K562 (cell line): ENCODE measurements around the gene CLCA1. TPM values are rescaled to one million over a fixed set of nuclear protein-coding genes. Genes with fewer than 3 reads are reported as not detected.
A peak's percentile ranks its signal among the peaks of the same experiment; 100 is the strongest.

Experiments used
- ATAC-seq: fragments of 200-7000 bp; cut with Tn5 transposase; 3 replicates; pipeline ENCODE4 v1.9.1; 2020; ENCODE audit warnings: moderate library complexity
- BruUV-seq: library from RNA; stranded (reverse); fragments of 400-500 nt; replicated peaks from 2 replicates; lab custom pipeline; 2021; lab: Mats Ljungman, UMichigan
- CTCF ChIA-PET: fragments of 300-600 bp; formaldehyde crosslinking; extraction: SDS; loops from one replicate; lab custom pipeline; 2021; ENCODE audit warnings: low intra/inter-chr PET ratio; lab: Yijun Ruan, JAX
- POLR2A ChIA-PET: fragments of 300-600, 350-650 bp; sonication (Branson Sonifier 250); formaldehyde crosslinking; extraction: SDS; loops from one replicate; lab custom pipeline; 2021; ENCODE audit warnings: antibody characterized with exemption, inconsistent platforms; lab: Yijun Ruan, JAX
- DNase-seq, 4 experiments: peaks; one replicate each; pipeline versions ENCODE4 v3.0.0 to v3.0.0-alpha.2; 2011 to 2018; ENCODE audit warnings: low spot score in 3 of 4, mixed read lengths in 3 of 4; ENCODE audit errors: extremely low read depth in 1 of 4
- FAIRE-seq: peaks from 2 replicates; lab custom pipeline; 2011; peaks lifted over from hg19 to GRCh38; lab: Jason Lieb, UNC
- H2AFZ ChIP-seq: 2 replicates; pipeline ENCODE4 v1.6.0; 2011; ENCODE audit warnings: low read depth, low read length, control low read depth, inconsistent platforms
- H3K27ac ChIP-seq: fragments of 200-600 bp; 3 replicates; pipeline ENCODE4 v1.8.0; 2011; ENCODE audit warnings: low read depth, mild to moderate bottlenecking, control low read depth, inconsistent platforms, low read length, moderate library complexity, mixed read lengths; ENCODE audit errors: extremely low read depth
- H3K27me3 ChIP-seq, 2 experiments: fragments of 300-600 bp in 1 of 2; 2 replicates in 1 of 2; 3 replicates in 1 of 2; pipeline versions ENCODE4 v1.6.0 to v1.8.0; 2011; ENCODE audit warnings: inconsistent platforms in 2 of 2, low read length in 2 of 2, mild to moderate bottlenecking in 1 of 2, mixed read lengths in 1 of 2, moderate library complexity in 1 of 2; ENCODE audit not compliant: control insufficient read depth in 2 of 2, insufficient read depth in 2 of 2
- H3K36me3 ChIP-seq: fragments of 300-600 bp; 3 replicates; pipeline ENCODE4 v1.8.0; 2011; ENCODE audit warnings: mild to moderate bottlenecking, low read length, inconsistent platforms; ENCODE audit not compliant: control insufficient read depth, insufficient read depth
- H3K4me1 ChIP-seq, 2 experiments: fragments of 200-600 bp in 1 of 2; replicated peaks in 1 of 2; 2 replicates in 1 of 2; 3 replicates in 1 of 2; pipeline versions ENCODE4 v1.5.1 to v1.8.0; 2011; ENCODE audit warnings: inconsistent platforms in 2 of 2, low read length in 2 of 2, mild to moderate bottlenecking in 1 of 2, mixed read lengths in 1 of 2, moderate library complexity in 1 of 2; ENCODE audit not compliant: control insufficient read depth in 2 of 2, insufficient read depth in 2 of 2
- H3K4me2 ChIP-seq: 2 replicates; pipeline ENCODE4 v1.6.1; 2011; ENCODE audit warnings: low read length, control low read depth, inconsistent platforms, mixed read lengths; ENCODE audit not compliant: insufficient read depth
- H3K4me3 ChIP-seq: fragments of 200-600 bp; sonication (generic), shearing (Covaris generic); 2 replicates; pipeline ENCODE4 v1.5.1; 2016; ENCODE audit warnings: control low read depth, inconsistent platforms
- H3K79me2 ChIP-seq: fragments of 200-600 bp; 3 replicates; pipeline ENCODE4 v1.8.0; 2011; ENCODE audit warnings: low read length, inconsistent platforms; ENCODE audit not compliant: control insufficient read depth, insufficient read depth
- H3K9ac ChIP-seq, 2 experiments: 2 replicates each; pipeline versions ENCODE4 v1.6.0 to v1.6.1; 2011; ENCODE audit warnings: low read depth in 2 of 2, low read length in 2 of 2, control low read depth in 1 of 2, inconsistent platforms in 1 of 2, mild to moderate bottlenecking in 1 of 2, mixed read lengths in 1 of 2; ENCODE audit not compliant: insufficient read depth in 1 of 2
- H3K9me1 ChIP-seq: one replicate; pipeline ENCODE4 v1.6.0; 2011; ENCODE audit warnings: inconsistent platforms, mild to moderate bottlenecking, low read length, moderate library complexity; ENCODE audit not compliant: control insufficient read depth, insufficient read depth
- H3K9me3 ChIP-seq: replicated peaks from 2 replicates; pipeline ENCODE4 v1.5.1; 2011; ENCODE audit warnings: low read depth, low read length, inconsistent platforms; ENCODE audit not compliant: control insufficient read depth, insufficient read depth
- H4K20me1 ChIP-seq: replicated peaks from 2 replicates; pipeline ENCODE4 v1.6.1; 2011; ENCODE audit warnings: low read length, inconsistent platforms, mixed read lengths; ENCODE audit not compliant: control insufficient read depth, insufficient read depth
- CTCF ChIP-seq, 3 experiments: IDR thresholded peaks in 2 of 3; conservative IDR thresholded peaks in 1 of 3; 2 replicates each; pipeline ENCODE4 v1.5.1; 2011 to 2012; ENCODE audit warnings: low read length in 3 of 3, mild to moderate bottlenecking in 3 of 3, control low read depth in 2 of 3, improper control_type of control experiment in 1 of 3, inconsistent platforms in 1 of 3, low read depth in 1 of 3, mixed read lengths in 1 of 3, moderate library complexity in 1 of 3; ENCODE audit not compliant: insufficient read depth in 2 of 3
- CUX1 ChIP-seq: fragments of 200-800 bp; sonication (Bioruptor generic); IDR thresholded peaks from 2 replicates; pipeline ENCODE4 v1.6.1; 2016; ENCODE audit warnings: missing genetic modification characterization, missing compliant biosample characterization
- DEAF1 ChIP-seq: fragments of 450-650 bp; formaldehyde crosslinking; IDR thresholded peaks from 2 replicates; pipeline ENCODE4 v1.4.0; 2020; ENCODE audit warnings: mild to moderate bottlenecking, moderate library complexity
- SIN3A ChIP-seq, 2 experiments: fragments of 150-350 bp in 1 of 2; IDR thresholded peaks; 2 replicates each; pipeline ENCODE4 v1.6.1; 2011 to 2016; ENCODE audit warnings: borderline replicate concordance in 2 of 2, low read depth in 2 of 2, low read length in 2 of 2, mild to moderate bottlenecking in 2 of 2, moderate library complexity in 2 of 2; ENCODE audit not compliant: control insufficient read depth in 1 of 2
- WGBS: fragments of 100-300 bp; shearing (Covaris generic); methylation state at CpG from one replicate; pipeline ENCODE4 v1.1.6; 2016; ENCODE audit warnings: low coverage, mixed read lengths; ENCODE audit not compliant: insufficient coverage; ENCODE audit errors: missing lambda C conversion rate; 5-methylcytosine and 5-hydroxymethylcytosine counted together
- in situ Hi-C: fragments of 300-500 bp; cut with MboI; formaldehyde crosslinking; loops from 4 replicates; pipeline ENCODE4 v1.15.0; 2018; ENCODE audit warnings: inconsistent platforms, mixed read lengths
- intact Hi-C: fragments of 100-400 bp; cut with micrococcal nuclease; formaldehyde crosslinking; loops from 2 replicates; pipeline ENCODE4 v1.14.2; 2022
- polyA plus RNA-seq, 8 experiments: library from polyadenylated mRNA; depleted of rRNA in 4 of 8; stranded (reverse) in 5 of 8; unstranded in 3 of 8; fragments of >200 nt; fragmentation: Nextera tagmentation in 2 of 8; fragmentation: Illumina TruSeq in 1 of 8; extraction: Ambion mirVana in 2 of 8; extraction: Trizol in 1 of 8; gene quantifications; 2 replicates each; pipeline versions ENCODE4 v1.2.1 to v1.2.3, GENCODE V29; 2011 to 2014; ENCODE audit warnings: inconsistent platforms in 1 of 8, missing spikeins in 1 of 8
- total RNA-seq, 7 experiments: library from RNA; depleted of rRNA in 6 of 7; stranded (reverse); fragments of >200 nt in 6 of 7; fragmentation: Illumina TruSeq in 2 of 7; extraction: Trizol in 2 of 7; gene quantifications; 2 replicates each; pipeline versions ENCODE4 v1.2.1 to v1.2.3, GENCODE V29; 2011 to 2021; ENCODE audit warnings: low replicate concordance in 1 of 7

The CLCA1 gene
- total and polyA plus RNA-seq, 9 of the 15 experiments (the other 6 are each of a cell fraction or from before 2014, with no cell fraction given): 0.03 to 0.08 (median 0.04) TPM; not detected in 6

DNA sequence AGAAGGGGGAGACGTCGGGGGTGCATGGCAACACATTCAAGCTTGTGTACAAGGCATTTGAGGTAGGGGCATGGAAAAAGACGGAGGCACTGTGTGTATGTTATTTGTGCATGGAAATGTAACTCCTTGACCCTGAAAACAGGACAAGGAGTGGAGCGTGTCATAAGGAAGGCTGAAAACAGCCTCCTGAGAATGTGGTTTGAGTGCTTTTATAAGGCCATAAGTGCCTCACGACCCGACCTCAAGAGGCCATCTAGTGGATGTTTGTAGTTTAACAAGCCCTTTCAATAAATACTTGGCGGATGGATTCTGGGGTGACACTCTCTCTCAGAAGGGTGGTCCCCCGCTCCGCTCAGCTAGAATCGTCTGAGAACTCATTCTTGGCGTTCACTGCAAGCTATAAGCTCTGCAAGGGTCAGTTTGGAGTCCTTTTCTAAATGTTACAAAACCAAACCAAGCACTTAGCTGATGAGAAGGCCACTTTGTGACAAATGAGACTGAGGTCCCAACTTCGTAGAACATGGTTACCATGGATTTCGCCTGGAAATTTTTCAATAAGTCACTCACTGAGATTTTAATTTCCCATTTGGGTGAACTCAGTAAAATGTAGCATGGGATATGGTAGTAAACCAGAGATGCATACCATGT is 39.3 kb downstream of the CLCA1 start:
- Histone ChIP-seq H2AFZ (no peak overlapping the region), H3K9me1 (no peaks in the 10 kb centered on the region), H3K9ac (no peak overlapping the region), H3K4me2 (no peak overlapping the region), H3K9me3 (no peaks in the 10 kb centered on the region), H3K27ac (no peak overlapping the region), H3K79me2 (no peaks in the 10 kb centered on the region), H4K20me1 (no peaks in the 10 kb centered on the region), H3K4me1 (no peaks in the 10 kb centered on the region; a peak in 1 of 5 replicates), H3K36me3 (no peaks in the 10 kb centered on the region), H3K4me3 (no peak overlapping the region), H3K27me3 (peaks cover 13 to 19% of the 10 kb centered on the region in 2 experiments; a peak in 3 of 5 replicates)
- DNase-seq (peak in 2 of 4 experiments; percentile 15 to 33), FAIRE-seq (peak; percentile 87), ATAC-seq (peak; percentile 72)
- POLR2A ChIA-PET: interaction anchor here (0.6 to 1.0 kb wide), 3 partner anchors 101 to 1069 kb away, joined by 3 to 4 read pairs (median 3); partner anchors contain the start of gene ODF2L
- in situ Hi-C loops: loop anchor here (10.0 kb wide), 1 partner anchor 113 kb away; the partner anchor contains the start of gene ODF2L
- 4% methylated on average over 13 of the region's 13 CpGs for WGBS
- BruUV-seq: no TSS peak
- intact Hi-C loops: loop anchor here (2.0 kb wide), 1 partner anchor 127 kb away; no protein-coding TSS in a partner anchor
- CTCF ChIA-PET: interaction anchor here (0.7 to 1.7 kb wide), 3 partner anchors 89 to 128 kb away, joined by 3 to 10 read pairs (median 4); no protein-coding TSS in a partner anchor
- TF ChIP-seq SIN3A (IDR thresholded peaks at IDR 0.05; ENCODE audit: borderline replicate concordance in 2 of 2, control insufficient read depth in 1 of 2, low read depth in 2 of 2, low read length in 2 of 2) (no peak), CTCF (IDR thresholded peaks at IDR 0.05 in 2 of 3, conservative IDR thresholded peaks at IDR 0.05 in 1 of 3; ENCODE audit: insufficient read depth in 2 of 3, low read depth in 1 of 3, low read length in 3 of 3) (peak; percentile 45 to 63 (median 52)), DEAF1 (CRISPR knock-in tag) (peak; percentile 47), CUX1 (CRISPR knock-in tag) (no peak)
